A673 (cell line): Measurements from ENCODE around the gene SH3RF2.

Source experiments
- CTCF ChIP-seq: fragments of 300-800, 200-600 bp; sonication (generic); conservative IDR thresholded peaks from 2 replicates; pipeline ENCODE4 v1.5.1; 2017; ENCODE audit warnings: low read depth, mild to moderate bottlenecking, antibody characterized with exemption, low read length, moderate library complexity, mixed read lengths
- EZH2 ChIP-seq: fragments of 200-600 bp; sonication (generic); IDR thresholded peaks from 2 replicates; pipeline ENCODE4 v1.6.1; 2017; ENCODE audit warnings: borderline replicate concordance, low read depth, mild to moderate bottlenecking, mixed read lengths, antibody characterized with exemption, low read length; ENCODE audit not compliant: poor library complexity, severe bottlenecking

GRCh38 chr5:145906401-145906800 lies 30.0 kb upstream of the SH3RF2 start:
- TF ChIP-seq CTCF (no peak), EZH2 (no peak)
